ENCODE measurements around the gene BLM. TPM values are rescaled to one million over a fixed set of nuclear protein-coding genes. Genes with fewer than 3 reads are reported as not detected.

Gene BLM
- total RNA-seq, 1 experiment from 2014 or later: 24.6 TPM

DNA sequence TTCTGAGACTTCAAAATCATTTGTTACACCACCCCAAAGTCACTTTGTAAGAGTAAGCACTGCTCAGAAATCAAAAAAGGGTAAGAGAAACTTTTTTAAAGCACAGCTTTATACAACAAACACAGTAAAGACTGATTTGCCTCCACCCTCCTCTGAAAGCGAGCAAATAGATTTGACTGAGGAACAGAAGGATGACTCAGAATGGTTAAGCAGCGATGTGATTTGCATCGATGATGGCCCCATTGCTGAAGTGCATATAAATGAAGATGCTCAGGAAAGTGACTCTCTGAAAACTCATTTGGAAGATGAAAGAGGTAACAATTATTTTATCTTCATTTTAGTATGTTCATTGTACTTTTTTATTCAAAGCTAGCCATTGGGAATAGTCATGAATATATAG lies 32.6 kb downstream of the BLM start:
- Histone ChIP-seq H3K36me3 (ENCODE audit: control insufficient read depth in 1 of 2, insufficient read depth in 2 of 2, low read length in 2 of 2) (peaks cover 3 to 9% of the 10 kb centered on the region in 2 experiments), H4K20me1 (ENCODE audit: insufficient read depth) (peaks cover 5% of the 10 kb centered on the region; the same call in 1 of the 2 replicates), H2AFZ (ENCODE audit: low read depth, low read length, poor library complexity, severe bottlenecking) (no peak overlapping the region), H3K4me3 (replicated peaks in 1 of 2; ENCODE audit: low read depth in 1 of 2, low read length in 2 of 2) (no peak overlapping the region), H3K4me2 (ENCODE audit: low read length) (no peak overlapping the region), H3K4me1 (ENCODE audit: control insufficient read depth in 1 of 2, insufficient read depth in 2 of 2, low read length in 2 of 2) (no peaks in the 10 kb centered on the region), H3K9me2 (ENCODE audit: insufficient read depth) (no peaks in the 10 kb centered on the region), H3K9ac (ENCODE audit: low read length) (no peak overlapping the region), H3K27ac (ENCODE audit: low read depth, low read length) (no peak overlapping the region), H3K9me3 (ENCODE audit: control insufficient read depth in 1 of 2, insufficient read depth in 1 of 2, low read depth in 1 of 2, low read length in 2 of 2) (no peaks in the 10 kb centered on the region), H3K27me3 (ENCODE audit: insufficient read depth, low read length) (no peaks in the 10 kb centered on the region), H3K79me2 (ENCODE audit: insufficient read depth, low read length) (peaks cover 21% of the 10 kb centered on the region)
- RAD21 ChIA-PET (ENCODE audit: low non-redundant PET in 1 of 2, low total read pairs in 2 of 2, uncharacterized antibody in 2 of 2, unreplicated experiment in 2 of 2): no interaction called here
- DNase-seq (ENCODE audit: low read depth, low spot score) (no peak), ATAC-seq (no peak)
- intact Hi-C loops (cut with micrococcal nuclease): no loop called here
- POLR2A ChIA-PET: no interaction called here
- TF ChIP-seq, protein P1, sequence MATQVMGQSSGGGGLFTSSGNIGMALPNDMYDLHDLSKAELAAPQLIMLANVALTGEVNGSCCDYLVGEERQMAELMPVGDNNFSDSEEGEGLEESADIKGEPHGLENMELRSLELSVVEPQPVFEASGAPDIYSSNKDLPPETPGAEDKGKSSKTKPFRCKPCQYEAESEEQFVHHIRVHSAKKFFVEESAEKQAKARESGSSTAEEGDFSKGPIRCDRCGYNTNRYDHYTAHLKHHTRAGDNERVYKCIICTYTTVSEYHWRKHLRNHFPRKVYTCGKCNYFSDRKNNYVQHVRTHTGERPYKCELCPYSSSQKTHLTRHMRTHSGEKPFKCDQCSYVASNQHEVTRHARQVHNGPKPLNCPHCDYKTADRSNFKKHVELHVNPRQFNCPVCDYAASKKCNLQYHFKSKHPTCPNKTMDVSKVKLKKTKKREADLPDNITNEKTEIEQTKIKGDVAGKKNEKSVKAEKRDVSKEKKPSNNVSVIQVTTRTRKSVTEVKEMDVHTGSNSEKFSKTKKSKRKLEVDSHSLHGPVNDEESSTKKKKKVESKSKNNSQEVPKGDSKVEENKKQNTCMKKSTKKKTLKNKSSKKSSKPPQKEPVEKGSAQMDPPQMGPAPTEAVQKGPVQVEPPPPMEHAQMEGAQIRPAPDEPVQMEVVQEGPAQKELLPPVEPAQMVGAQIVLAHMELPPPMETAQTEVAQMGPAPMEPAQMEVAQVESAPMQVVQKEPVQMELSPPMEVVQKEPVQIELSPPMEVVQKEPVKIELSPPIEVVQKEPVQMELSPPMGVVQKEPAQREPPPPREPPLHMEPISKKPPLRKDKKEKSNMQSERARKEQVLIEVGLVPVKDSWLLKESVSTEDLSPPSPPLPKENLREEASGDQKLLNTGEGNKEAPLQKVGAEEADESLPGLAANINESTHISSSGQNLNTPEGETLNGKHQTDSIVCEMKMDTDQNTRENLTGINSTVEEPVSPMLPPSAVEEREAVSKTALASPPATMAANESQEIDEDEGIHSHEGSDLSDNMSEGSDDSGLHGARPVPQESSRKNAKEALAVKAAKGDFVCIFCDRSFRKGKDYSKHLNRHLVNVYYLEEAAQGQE (IDR thresholded peaks at IDR 0.05; ENCODE audit: low read depth): no peak
- no peak for TF ChIP-seq JUND (IDR thresholded peaks at IDR 0.05)
- no peak for TF ChIP-seq SIN3A (IDR thresholded peaks at IDR 0.05; ENCODE audit: low read depth)
- TF ChIP-seq, protein P2, sequence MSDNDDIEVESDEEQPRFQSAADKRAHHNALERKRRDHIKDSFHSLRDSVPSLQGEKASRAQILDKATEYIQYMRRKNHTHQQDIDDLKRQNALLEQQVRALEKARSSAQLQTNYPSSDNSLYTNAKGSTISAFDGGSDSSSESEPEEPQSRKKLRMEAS (IDR thresholded peaks at IDR 0.05): no peak
- no peak for TF ChIP-seq CBX3 (IDR thresholded peaks at IDR 0.05; ENCODE audit: low read depth)
- no peak for TF ChIP-seq EGR1 (IDR thresholded peaks at IDR 0.05; ENCODE audit: low read depth)
- no peak for TF ChIP-seq SRF (IDR thresholded peaks at IDR 0.05; ENCODE audit: low read depth)
- TF ChIP-seq EZH2 (IDR thresholded peaks at IDR 0.05): no peak
- TF ChIP-seq TCF7L2 (IDR thresholded peaks at IDR 0.05; ENCODE audit: borderline replicate concordance, extremely low read depth, insufficient read depth, insufficient read length): no peak
- TF ChIP-seq FOSL1 (IDR thresholded peaks at IDR 0.05; ENCODE audit: low read depth): no peak
- TF ChIP-seq, protein P3, sequence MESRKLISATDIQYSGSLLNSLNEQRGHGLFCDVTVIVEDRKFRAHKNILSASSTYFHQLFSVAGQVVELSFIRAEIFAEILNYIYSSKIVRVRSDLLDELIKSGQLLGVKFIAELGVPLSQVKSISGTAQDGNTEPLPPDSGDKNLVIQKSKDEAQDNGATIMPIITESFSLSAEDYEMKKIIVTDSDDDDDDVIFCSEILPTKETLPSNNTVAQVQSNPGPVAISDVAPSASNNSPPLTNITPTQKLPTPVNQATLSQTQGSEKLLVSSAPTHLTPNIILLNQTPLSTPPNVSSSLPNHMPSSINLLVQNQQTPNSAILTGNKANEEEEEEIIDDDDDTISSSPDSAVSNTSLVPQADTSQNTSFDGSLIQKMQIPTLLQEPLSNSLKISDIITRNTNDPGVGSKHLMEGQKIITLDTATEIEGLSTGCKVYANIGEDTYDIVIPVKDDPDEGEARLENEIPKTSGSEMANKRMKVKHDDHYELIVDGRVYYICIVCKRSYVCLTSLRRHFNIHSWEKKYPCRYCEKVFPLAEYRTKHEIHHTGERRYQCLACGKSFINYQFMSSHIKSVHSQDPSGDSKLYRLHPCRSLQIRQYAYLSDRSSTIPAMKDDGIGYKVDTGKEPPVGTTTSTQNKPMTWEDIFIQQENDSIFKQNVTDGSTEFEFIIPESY (IDR thresholded peaks at IDR 0.05; ENCODE audit: extremely low read depth, insufficient replicate concordance, low read length): no peak
- TF ChIP-seq POLR2AphosphoS5 (IDR thresholded peaks at IDR 0.05; ENCODE audit: low read depth, low read length): no peak
- no peak for TF ChIP-seq POLR2A (IDR thresholded peaks at IDR 0.05; ENCODE audit: borderline replicate concordance, extremely low read depth, insufficient read depth, insufficient read length)
- no peak for TF ChIP-seq CEBPB (IDR thresholded peaks at IDR 0.05; ENCODE audit: low read depth)
- TF ChIP-seq, protein P4, sequence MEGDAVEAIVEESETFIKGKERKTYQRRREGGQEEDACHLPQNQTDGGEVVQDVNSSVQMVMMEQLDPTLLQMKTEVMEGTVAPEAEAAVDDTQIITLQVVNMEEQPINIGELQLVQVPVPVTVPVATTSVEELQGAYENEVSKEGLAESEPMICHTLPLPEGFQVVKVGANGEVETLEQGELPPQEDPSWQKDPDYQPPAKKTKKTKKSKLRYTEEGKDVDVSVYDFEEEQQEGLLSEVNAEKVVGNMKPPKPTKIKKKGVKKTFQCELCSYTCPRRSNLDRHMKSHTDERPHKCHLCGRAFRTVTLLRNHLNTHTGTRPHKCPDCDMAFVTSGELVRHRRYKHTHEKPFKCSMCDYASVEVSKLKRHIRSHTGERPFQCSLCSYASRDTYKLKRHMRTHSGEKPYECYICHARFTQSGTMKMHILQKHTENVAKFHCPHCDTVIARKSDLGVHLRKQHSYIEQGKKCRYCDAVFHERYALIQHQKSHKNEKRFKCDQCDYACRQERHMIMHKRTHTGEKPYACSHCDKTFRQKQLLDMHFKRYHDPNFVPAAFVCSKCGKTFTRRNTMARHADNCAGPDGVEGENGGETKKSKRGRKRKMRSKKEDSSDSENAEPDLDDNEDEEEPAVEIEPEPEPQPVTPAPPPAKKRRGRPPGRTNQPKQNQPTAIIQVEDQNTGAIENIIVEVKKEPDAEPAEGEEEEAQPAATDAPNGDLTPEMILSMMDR (IDR thresholded peaks at IDR 0.05 in 2 of 3, conservative IDR thresholded peaks at IDR 0.05 in 1 of 3; ENCODE audit: borderline replicate concordance in 1 of 3, insufficient read depth in 1 of 3, low read depth in 2 of 3, low read length in 2 of 3): no peak
- no peak for TF ChIP-seq ELF1 (IDR thresholded peaks at IDR 0.05; ENCODE audit: borderline replicate concordance, low read depth)
- no peak for TF ChIP-seq EZH2phosphoT487 (IDR thresholded peaks at IDR 0.05; ENCODE audit: borderline replicate concordance)
- no peak for TF ChIP-seq SP1 (IDR thresholded peaks at IDR 0.05; ENCODE audit: low read depth)
- BruUV-seq (replicated peaks): no TSS peak
- CTCF ChIA-PET: no interaction called here

Measured in HCT116 (cell line).